ENCODE results near the gene PKP1. TPM values are rescaled to one million over a fixed set of nuclear protein-coding genes. Genes with fewer than 3 reads are reported as not detected.

Gene PKP1
- polyA plus RNA-seq, 4 donors: 0.06 to 0.67 (median 0.28) TPM

DNA sequence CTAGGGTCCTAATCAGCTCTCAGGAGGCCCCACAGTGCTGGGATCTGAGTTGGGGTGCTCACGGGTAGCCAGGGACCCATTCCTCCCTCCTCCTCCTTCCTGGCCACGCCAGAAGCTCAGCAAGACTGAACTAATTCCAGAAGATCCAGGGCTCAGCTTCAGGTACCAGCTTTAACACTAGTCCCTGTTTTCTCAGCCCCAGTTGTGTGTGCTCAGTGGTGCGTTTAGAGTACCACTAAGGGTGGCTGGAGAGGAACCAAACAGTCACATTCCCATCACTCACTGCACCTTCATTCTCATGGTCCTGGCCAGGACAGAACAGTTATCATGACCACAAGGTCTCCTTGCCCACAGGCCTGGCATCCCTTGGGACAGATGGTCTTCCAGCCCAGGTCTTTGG, 20.8 kb downstream of the PKP1 start:
- DNase-seq (ENCODE audit: low read depth in 4 of 4, low spot score in 3 of 4): no peak

DNA sequence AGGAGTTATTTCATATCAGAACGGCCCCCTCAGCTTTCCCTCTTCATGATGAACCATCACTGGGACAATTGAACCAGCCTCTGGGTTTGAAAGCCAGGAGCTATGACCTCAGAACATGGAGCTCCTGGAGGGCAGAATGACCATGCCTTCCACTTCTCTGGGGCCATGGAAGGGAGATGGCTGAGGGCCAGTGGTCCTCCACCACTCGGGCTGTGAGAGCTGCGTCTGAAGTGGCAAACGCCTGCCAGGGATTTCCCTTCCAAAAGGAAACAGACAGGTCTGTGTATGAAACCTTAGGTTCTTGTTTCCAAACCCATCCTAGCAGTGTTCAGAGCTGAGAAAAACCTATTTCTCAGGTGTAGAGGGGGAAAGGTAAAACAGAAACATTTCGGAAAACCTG, 22.5 kb downstream of the PKP1 start:
- DNase-seq (ENCODE audit: low read depth in 4 of 4, low spot score in 3 of 4): no peak

DNA sequence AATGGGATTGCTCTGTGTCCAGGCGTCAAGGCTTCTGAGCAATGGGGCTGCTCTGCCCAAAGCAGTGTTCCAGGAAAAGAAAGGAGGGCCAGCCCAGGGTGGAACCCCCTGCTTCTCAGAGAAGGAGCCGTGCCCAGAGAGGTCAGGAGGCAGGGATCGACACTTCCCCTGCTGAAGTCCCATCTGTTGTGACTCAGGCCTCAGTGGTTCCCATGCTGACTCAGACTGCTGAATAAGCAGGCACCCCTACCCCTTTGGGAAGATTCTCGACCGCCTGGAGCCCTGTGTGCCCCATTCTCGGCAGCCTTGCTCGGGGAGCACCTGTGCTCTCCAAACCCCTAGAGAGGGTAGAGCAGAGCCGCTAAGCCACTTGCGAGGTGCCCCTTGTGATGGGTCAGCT, 23.9 kb downstream of the PKP1 start:
- DNase-seq (ENCODE audit: low read depth in 4 of 4, low spot score in 3 of 4): no peak

DNA sequence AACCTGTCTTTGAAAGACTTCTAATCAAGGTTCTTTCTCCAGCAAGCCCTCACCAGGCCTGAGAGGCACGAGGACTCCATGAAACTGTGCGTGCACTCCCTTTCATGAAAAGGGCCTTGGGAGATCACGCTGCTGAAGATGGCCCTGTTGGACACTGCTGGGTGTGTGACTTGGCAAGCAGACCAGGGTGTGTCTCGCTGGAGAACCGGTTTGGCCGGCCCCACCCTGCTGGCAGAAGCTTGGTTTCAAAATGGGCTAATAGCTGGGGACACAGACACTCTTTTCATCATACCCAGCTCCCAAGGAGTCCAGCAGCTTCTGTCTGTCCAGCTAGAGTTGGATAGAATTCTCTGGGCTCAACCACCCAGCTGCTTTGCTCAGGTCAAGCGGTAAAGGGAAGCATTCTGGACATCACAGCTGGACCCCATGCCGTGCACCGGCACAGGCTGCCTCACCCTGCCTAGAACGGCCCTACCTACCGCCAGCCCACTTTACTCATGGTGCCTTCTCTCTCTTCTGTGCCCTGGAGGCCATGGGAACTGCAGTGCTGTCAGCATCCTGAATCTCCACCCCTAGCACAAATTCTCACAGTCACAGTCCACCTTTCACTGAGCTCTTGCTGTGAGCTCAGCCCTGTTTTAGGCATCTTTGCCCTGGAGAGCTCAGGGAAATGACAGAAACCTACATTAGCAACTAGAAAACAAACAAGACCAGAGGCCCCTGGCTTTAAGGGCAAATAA, 24.6 kb downstream of the PKP1 start:
- DNase-seq (ENCODE audit: low read depth in 4 of 4, low spot score in 3 of 4): no peak

DNA sequence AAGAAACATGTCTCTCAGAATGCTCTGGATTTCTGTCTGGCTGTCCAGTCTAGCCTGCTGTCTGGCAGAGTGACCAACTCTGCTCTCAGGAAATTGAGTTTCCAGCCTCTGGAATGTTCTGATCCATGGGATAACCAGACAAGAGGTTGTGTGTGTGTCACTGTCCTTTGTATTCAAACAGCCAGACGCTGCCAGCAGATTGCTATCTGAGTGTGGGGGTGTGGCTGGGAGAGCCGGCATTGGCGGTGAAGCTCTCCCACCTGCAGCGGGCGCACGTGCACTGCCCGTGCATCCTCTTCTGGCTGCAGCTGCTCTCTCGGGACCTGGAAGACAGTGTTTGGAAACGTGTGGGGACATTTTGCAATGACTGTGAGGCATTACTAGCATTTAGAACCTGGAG, 26.1 kb downstream of the PKP1 start:
- DNase-seq (ENCODE audit: low read depth in 4 of 4, low spot score in 3 of 4): peak; percentile 23 to 54 (median 40)

DNA sequence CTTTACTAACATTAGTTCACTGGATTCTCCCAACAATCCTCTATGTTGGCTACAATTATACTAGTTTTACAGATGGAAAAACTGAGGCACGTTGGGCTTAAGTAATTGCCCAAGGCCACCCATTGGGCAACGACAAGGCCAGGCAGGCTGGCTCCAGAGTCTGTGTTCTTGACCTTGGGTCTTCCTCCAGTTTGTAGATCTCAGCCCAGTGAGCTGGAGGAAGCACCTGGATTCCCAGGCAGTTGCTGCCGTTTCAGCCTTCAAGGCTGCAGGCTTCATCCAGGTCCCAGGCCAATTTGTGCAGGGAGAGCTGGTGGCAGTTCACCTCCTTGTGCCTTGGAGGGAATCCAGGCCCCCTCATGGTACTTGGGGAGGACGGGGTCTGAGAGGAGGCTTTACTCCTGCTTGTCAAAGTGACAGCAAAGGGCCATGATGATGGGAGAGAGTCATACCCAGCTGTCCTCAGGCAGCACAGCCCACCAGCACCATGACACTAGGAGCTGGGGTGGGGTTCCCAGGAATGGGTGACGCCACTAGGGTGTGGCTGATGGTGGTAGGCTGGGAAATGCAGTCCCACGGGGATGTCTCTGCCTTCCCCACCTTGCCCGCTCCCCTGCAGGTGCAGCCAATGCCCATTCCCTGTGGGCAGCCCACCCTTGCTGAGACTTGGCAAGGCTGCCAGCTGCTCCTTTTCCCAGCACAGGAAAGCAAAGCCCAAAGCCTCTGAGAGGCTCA, 27.1 kb downstream of the PKP1 start:
- DNase-seq (ENCODE audit: low read depth in 4 of 4, low spot score in 3 of 4): no peak

DNA sequence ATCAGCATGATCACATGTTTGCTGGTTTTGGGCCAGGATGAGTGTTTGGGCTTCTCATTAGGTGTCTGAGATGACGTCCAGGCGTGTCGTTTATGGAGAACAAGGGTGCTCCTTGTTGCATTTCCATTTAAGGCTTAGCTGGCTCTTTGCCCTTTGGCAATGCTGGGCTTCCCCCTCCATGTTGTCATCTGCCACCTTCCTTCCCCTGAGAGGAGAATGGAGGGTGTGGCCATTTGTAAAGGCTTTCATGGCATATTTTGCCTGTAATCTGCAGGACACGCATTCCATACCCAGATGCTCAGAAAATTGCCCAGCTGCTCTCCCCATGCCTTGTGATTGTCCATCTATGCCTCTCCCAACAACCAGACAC, 27.7 kb downstream of the PKP1 start:
- DNase-seq (ENCODE audit: low read depth in 4 of 4, low spot score in 3 of 4): no peak

DNA sequence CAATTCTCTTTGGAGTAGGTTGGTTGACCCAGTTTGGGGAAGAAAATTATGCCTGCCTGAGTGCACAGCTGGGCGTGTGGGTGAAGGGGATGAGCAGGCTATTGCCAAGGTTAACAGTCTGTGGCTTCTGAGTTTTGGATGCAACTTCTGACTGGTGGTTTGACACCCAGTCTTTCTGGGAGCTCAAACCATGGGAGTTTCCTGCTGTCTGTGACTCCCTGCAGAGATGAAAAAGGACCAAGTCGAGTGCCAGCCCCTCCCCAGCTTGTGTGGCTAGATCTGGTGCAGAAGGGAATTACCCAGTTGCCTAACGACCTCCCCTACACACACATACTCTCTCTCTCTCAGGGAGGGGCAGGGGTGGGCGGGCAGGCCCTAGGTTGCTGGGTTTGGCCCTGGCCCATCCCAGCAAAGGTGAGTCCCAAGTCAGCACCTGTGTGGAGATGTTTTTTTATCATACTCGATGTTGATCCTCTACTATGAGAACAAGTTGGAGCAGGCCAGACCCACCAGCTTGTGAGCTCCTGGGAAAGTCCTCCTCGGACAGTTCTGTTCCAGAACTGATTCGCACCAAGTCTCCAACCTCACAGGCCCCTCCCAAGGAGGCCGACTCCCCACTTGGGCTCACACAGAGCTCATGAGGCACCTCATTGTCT, 28.2 kb downstream of the PKP1 start:
- no peak for DNase-seq (ENCODE audit: low read depth in 4 of 4, low spot score in 3 of 4)

DNA sequence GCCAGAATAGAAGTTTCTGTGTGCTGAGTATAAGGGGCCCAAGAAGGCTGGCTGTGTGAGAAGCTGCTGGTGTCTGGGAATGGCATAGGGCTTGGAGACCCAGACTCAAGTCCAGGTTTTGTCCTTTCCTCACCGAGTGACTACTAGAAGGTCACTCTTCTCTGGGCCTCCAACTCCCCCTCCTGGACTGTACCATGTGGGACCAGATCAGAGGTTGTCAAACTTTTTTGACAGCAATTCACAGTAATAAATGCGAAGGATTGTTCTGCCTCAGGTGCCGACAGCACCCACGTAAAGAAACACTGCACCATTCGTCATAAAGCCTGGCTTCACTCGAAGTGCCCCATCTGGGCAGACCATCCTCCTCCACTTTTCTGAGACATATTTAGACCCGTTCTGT, 29.0 kb downstream of the PKP1 start:
- no peak for DNase-seq (ENCODE audit: low read depth in 4 of 4, low spot score in 3 of 4)

DNA sequence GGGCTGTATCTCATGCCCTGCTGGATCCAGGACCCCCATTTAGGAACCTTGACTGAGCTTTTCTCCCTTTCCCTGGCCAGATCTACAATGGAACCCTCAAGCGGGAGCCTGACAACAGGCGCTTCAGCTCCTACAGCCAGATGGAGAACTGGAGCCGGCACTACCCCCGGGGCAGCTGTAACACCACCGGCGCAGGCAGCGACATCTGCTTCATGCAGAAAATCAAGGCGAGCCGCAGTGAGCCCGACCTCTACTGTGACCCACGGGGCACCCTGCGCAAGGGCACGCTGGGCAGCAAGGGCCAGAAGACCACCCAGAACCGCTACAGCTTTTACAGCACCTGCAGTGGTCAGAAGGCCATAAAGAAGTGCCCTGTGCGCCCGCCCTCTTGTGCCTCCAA, 29.8 kb downstream of the PKP1 start:
- no peak for DNase-seq (ENCODE audit: low read depth in 4 of 4, low spot score in 3 of 4)

DNA sequence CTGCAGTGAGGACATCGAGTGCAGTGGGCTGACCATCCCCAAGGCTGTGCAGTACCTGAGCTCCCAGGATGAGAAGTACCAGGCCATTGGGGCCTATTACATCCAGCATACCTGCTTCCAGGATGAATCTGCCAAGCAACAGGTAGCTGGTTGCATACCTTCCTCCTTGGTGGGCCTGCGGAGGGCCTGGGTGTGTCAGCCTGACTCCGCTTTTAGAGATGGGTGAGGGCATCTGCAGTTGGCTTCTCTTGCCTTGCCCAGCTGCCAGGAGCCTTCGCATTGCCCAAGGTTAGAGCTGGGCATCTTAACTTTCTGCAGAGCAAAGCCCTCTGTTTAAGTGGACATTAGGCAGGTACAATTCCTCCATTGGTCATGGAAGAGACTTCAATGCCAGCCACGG, 33.2 kb downstream of the PKP1 start:
- DNase-seq (ENCODE audit: low read depth in 4 of 4, low spot score in 3 of 4): no peak

DNA sequence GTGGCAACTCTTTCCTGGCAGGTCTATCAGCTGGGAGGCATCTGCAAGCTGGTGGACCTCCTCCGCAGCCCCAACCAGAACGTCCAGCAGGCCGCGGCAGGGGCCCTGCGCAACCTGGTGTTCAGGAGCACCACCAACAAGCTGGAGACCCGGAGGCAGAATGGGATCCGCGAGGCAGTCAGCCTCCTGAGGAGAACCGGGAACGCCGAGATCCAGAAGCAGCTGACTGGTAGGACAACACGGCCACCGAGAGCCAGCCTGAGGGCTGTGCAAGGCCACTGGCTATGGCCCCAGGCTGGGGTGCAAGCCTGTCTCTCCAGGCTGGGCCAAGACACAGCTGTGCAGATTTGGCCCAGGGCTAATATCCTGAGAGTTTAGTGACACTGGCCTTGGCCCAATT, 34.2 kb downstream of the PKP1 start:
- no peak for DNase-seq (ENCODE audit: low read depth in 4 of 4, low spot score in 3 of 4)

DNA sequence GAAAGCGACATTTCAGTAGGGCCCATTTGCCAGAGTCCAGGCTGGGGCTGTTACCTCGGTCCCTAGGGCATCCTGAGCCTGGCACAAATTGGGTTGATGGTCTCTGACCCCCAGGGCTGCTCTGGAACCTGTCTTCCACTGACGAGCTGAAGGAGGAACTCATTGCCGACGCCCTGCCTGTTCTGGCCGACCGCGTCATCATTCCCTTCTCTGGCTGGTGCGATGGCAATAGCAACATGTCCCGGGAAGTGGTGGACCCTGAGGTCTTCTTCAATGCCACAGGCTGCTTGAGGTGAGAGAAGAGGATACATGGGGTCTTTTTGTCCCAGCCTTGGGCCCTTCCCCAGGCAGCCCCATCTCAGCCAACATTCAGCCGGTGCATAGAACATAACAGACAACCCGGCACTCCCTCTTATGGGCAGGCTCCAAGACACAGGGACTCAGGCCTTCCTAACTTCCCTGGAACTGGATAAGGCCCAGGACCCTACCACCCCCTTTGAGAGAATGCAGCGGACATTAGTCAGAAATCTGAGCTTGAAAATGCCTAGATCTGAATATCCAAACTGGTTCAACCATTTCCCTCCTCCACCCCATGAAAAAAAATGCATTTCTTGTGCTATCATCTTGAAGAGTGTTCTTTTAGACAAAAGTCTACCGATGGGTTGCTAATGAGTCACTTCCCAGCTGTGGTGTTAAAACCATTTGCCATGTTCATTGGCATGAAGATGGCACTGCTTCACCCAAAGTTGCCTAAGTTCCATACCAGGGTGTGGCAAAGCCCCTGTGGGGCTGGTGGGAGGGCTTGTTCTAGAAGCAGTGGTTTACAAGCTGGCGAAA, 35.4 kb downstream of the PKP1 start:
- DNase-seq (ENCODE audit: low read depth in 4 of 4, low spot score in 3 of 4): no peak

DNA sequence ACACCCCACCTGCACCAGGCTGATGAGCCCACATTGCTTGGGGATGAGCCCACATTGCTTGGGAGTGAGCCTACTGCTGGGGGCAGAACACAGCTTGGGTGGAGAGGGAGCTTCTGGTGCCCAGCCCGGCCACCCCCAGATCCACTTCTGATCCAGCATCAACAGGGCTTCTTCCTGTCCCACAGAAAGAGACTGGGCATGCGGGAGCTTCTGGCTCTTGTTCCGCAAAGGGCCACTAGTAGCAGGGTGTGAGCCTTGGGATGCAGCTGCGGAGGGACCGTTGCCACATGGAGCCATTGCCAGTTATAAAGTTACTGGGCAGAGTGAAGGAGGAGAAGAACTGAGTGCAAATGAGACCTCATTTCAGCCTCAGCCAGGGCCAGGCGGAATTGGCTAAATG, 36.3 kb downstream of the PKP1 start:
- no peak for DNase-seq (ENCODE audit: low read depth in 4 of 4, low spot score in 3 of 4)

DNA sequence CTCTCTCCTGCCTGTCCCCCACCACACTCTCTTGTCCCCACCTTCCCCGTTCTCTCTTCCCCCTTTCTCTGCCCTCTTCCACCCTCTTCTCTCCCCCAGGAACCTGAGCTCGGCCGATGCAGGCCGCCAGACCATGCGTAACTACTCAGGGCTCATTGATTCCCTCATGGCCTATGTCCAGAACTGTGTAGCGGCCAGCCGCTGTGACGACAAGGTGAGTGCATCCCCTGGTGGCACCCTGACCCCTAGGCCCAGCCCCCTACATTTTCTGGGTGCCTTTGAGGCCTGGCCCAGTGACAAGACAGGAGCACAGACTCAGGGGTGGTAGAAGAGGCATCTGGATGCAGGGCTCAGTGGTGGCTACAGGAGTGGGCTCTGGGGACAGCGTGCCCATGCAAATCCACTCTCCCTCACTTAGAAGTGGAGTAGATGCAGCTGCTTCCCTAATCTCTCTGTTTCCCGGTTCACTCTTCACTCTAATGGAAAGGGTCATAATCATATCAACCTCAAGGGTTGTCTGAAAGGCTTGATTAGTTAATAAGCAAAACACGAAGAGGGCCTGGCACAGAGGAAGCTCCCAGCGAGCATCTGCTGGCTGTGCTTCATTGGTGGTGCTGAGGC, 37.0 kb downstream of the PKP1 start:
- DNase-seq (ENCODE audit: low read depth in 4 of 4, low spot score in 3 of 4): no peak

DNA sequence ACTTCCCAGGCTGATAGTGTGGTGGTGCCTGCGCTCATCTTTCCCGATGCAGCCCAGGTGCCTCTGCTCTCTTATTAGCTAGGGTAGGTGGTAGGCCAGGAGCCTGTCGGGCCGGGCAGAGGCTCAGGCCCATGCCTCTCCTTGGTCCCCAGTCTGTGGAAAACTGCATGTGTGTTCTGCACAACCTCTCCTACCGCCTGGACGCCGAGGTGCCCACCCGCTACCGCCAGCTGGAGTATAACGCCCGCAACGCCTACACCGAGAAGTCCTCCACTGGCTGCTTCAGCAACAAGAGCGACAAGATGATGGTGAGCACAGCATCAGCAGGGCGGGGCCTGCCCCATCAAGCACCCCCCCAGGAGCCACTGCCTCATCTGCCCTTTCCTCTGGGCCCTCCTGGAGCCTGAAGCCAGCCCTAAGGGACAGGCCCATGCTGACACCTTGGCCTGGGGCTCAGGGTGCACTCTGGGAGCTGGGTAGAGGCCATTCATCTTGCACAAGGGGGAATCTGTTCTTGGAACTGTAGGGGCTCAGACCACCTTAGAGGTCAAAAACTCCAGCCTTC, 38.6 kb downstream of the PKP1 start:
- no peak for DNase-seq (ENCODE audit: low read depth in 4 of 4, low spot score in 3 of 4)

DNA sequence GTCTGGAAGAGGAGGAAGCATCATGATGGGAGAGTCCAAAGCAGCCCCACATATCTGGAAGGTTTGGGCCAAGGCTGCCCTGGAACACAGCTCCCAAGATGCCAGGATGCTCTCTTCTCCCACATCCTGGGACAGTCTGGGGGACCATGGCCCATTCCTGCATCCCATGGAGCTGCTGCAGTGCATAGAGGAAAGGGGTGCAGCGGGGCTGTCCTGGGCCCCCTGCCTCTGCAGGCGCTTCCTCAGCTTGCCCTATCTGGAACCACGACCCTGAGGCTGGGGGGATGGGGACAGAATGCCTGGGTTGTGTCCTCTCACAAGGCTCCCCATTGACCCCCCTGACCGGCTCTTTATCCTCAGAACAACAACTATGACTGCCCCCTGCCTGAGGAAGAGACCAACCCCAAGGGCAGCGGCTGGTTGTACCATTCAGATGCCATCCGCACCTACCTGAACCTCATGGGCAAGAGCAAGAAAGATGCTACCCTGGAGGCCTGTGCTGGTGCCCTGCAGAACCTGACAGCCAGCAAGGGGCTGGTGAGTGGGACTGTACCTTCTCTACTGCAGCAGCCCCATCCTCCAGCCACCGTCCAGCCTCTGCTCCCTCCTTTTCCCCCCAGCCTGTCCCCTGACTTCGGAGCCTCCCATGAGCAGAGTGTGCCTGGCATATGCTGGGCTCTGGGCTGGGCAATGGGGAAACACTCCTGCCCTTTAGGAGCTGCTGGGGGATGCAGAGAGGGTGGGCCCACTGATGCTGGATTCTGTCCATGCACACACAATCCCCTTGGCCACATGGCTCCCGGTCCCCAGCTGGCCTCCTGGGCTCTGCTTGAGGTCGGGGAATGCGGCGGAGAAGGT, 39.6 kb downstream of the PKP1 start:
- DNase-seq (ENCODE audit: low read depth in 4 of 4, low spot score in 3 of 4): no peak

DNA sequence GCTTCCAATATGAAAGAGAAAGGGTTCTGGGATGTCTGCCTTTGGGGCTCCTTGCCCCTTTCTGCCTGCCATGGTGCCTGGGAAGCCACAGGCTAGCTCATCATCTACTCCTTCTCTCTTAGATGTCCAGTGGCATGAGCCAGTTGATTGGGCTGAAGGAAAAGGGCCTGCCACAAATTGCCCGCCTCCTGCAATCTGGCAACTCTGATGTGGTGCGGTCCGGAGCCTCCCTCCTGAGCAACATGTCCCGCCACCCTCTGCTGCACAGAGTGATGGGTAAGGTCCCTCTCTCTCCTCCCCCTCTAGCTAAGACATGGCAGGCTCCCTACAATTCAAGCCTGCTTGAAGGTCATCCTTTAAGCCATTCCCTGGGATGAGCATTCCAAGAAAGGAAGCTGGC, 41.0 kb downstream of the PKP1 start:
- no peak for DNase-seq (ENCODE audit: low read depth in 4 of 4, low spot score in 3 of 4)
